Stimulated activated CD8-positive, alpha-beta memory T cell treated with anti-CD3 and anti-CD28 coated beads, Interleukin-7, amount 100 ng/mL, for 1 hour (primary cell): Measurements from ENCODE around the gene MEGF6.

Experiments used
- DNase-seq, 2 donors: peaks; one replicate each; pipeline ENCODE4 v3.0.0-alpha.2; 2020; ENCODE audit warnings: low read depth in 2 of 2

Gene MEGF6

GRCh38 chr1:3441880-3442279, 169.4 kb downstream of the MEGF6 start:
- DNase-seq, result no peak

- DNase-seq, result no peak
These were observed 169.9 kb downstream of the MEGF6 start for GRCh38 chr1:3441410-3441847.

GRCh38 chr1:3440711-3441409, 170.4 kb downstream of the MEGF6 start:
- no peak for DNase-seq

- no peak for DNase-seq
These were observed 171.0 kb downstream of the MEGF6 start for GRCh38 chr1:3440300-3440681.
